Keratinocyte (primary cell): ENCODE data around the gene SLC38A3. TPM values are rescaled to one million over a fixed set of nuclear protein-coding genes. Genes with fewer than 3 reads are reported as not detected.

Experiments used
- DNase-seq: peaks from one replicate; pipeline ENCODE4 v3.0.0-alpha.2; 2011; ENCODE audit warnings: low read depth, missing footprints, low spot score
- FAIRE-seq: peaks from 2 replicates; lab custom pipeline; 2011; peaks lifted over from hg19 to GRCh38; lab: Jason Lieb, UNC
- H2AFZ ChIP-seq: 2 replicates; pipeline ENCODE4 v1.6.0; 2012; ENCODE audit warnings: low read length, control low read depth, inconsistent platforms; ENCODE audit not compliant: control insufficient read depth
- H3K27ac ChIP-seq: 2 replicates; pipeline ENCODE4 v1.5.1; 2011; ENCODE audit warnings: low read length; ENCODE audit not compliant: control insufficient read depth, insufficient read depth
- H3K27me3 ChIP-seq: 3 replicates; pipeline ENCODE4 v1.6.0; 2011; ENCODE audit warnings: low read length; ENCODE audit not compliant: control insufficient read depth, insufficient read depth; ENCODE audit errors: extremely low read depth
- H3K36me3 ChIP-seq, 2 experiments: 2 replicates in 1 of 2; 3 replicates in 1 of 2; pipeline ENCODE4 v1.5.1; 2011; ENCODE audit warnings: low read length in 2 of 2, mild to moderate bottlenecking in 1 of 2; ENCODE audit not compliant: control insufficient read depth in 2 of 2, insufficient read depth in 2 of 2; ENCODE audit errors: extremely low read depth in 1 of 2
- H3K4me1 ChIP-seq: 3 replicates; pipeline ENCODE4 v1.5.1; 2011; ENCODE audit warnings: low read length; ENCODE audit not compliant: control insufficient read depth, insufficient read depth; ENCODE audit errors: extremely low read depth
- H3K4me2 ChIP-seq: 3 replicates; pipeline ENCODE4 v1.6.0; 2011; ENCODE audit warnings: low read depth, low read length; ENCODE audit not compliant: control insufficient read depth, insufficient read depth; ENCODE audit errors: extremely low read depth
- H3K4me3 ChIP-seq, 3 experiments: fragments of 200-600 bp in 1 of 3; sonication (generic) in 1 of 3; 2 replicates in 2 of 3; 3 replicates in 1 of 3; pipeline ENCODE4 v1.5.1; 2011 to 2016; ENCODE audit warnings: low read length in 3 of 3, mild to moderate bottlenecking in 3 of 3, control low read depth in 2 of 3, inconsistent platforms in 1 of 3, low read depth in 1 of 3, mixed read lengths in 1 of 3, mixed run types in 1 of 3, moderate library complexity in 1 of 3; ENCODE audit not compliant: control insufficient read depth in 2 of 3, insufficient read depth in 2 of 3; ENCODE audit errors: extremely low read depth in 1 of 3
- H3K79me2 ChIP-seq: 2 replicates; pipeline ENCODE4 v1.6.0; 2012; ENCODE audit warnings: low read length; ENCODE audit not compliant: control insufficient read depth, insufficient read depth
- H3K9ac ChIP-seq: 3 replicates; pipeline ENCODE4 v1.6.0; 2011; ENCODE audit warnings: low read length; ENCODE audit not compliant: control insufficient read depth, insufficient read depth; ENCODE audit errors: extremely low read depth
- H3K9me1 ChIP-seq: 3 replicates; pipeline ENCODE4 v1.6.0; 2011; ENCODE audit warnings: low read length; ENCODE audit not compliant: control insufficient read depth, insufficient read depth; ENCODE audit errors: extremely low read depth
- H3K9me3 ChIP-seq: 2 replicates; pipeline ENCODE4 v1.5.1; 2012; ENCODE audit warnings: low read depth, low read length; ENCODE audit not compliant: control insufficient read depth
- H4K20me1 ChIP-seq: 3 replicates; pipeline ENCODE4 v1.6.0; 2011; ENCODE audit warnings: low read length; ENCODE audit not compliant: control insufficient read depth, insufficient read depth; ENCODE audit errors: extremely low read depth
- EZH2 ChIP-seq: IDR thresholded peaks from one replicate; pipeline ENCODE4 v1.6.1; 2012; ENCODE audit warnings: inconsistent platforms, mild to moderate bottlenecking, low read length, moderate library complexity
- dilution Hi-C: fragments of 300-500 bp; cut with MboI; formaldehyde crosslinking; loops from one replicate; pipeline ENCODE4 v1.7.0; 2020; ENCODE audit warnings: low sequenced_read_pairs; ENCODE audit not compliant: extremely low pct_ligation_motif_present
- polyA plus RNA-seq, 5 experiments: library from polyadenylated mRNA; depleted of rRNA in 3 of 5; stranded (reverse) in 3 of 5; stranded (forward) in 1 of 5; unstranded in 1 of 5; fragments of >200 nt; gene quantifications; 1 replicate in 1 of 5; 2 replicates in 3 of 5; 3 replicates in 1 of 5; pipeline versions ENCODE4 v1.2.1 to v1.2.3, GENCODE V29; 2011 to 2012; ENCODE audit warnings: missing spikeins in 2 of 5, low read depth in 1 of 5, low replicate concordance in 1 of 5
- TF ChIP-seq, protein P1 (sequence below), 3 experiments: IDR thresholded peaks in 1 of 3; conservative IDR thresholded peaks in 1 of 3; optimal IDR thresholded peaks in 1 of 3; 2 replicates in 2 of 3; 3 replicates in 1 of 3; pipeline versions ENCODE3 to v1.5.1; 2011; ENCODE audit warnings: low read length in 3 of 3, mild to moderate bottlenecking in 3 of 3, moderate library complexity in 2 of 3, control low read depth in 1 of 3, inconsistent platforms in 1 of 3; ENCODE audit not compliant: insufficient read depth in 2 of 3; ENCODE audit errors: extremely low read depth in 1 of 3

SLC38A3 gene
- polyA plus RNA-seq, 1 donor (not counting 4 experiments of a cell fraction or from before 2014, with no cell fraction given): not detected

DNA sequence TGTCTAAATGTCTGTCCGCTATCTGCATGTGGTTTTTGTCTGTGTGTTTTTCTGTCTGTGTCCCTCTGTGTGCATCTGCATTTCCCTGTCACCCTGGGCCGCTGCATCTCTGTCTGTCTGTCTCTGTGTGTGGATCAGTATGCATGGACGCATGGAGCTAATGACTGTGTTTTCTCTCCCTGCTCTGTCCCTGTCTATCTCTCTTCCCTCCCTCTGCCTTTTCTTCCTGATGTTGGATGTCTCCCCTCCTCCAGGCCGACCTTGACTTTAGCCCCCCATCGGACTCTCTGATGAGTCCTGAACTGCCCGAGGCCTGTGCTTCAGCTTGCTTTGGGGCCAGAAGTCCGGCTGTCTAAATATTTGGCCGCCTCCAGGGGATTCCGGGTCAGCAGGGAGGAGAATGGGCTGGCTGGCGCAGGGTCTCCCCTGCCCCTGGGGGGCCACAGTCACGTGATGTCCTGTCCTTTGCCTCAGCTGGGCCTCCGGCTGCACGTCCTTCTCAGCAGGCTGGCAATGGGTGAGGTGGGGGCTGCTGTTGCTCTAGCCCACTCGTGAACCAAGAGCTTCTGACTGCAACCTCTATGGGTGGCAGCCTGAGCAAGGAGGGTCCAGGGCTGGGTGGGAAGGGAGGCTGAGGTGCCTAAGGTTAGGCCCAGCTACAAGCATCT is 3.7 kb downstream of the SLC38A3 start:
- H3K9me1 ChIP-seq: no peaks in the 10 kb centered on the region
- no peak overlapping the region for H3K9ac ChIP-seq
- dilution Hi-C loops: no loop called here
- H4K20me1 ChIP-seq: no peaks in the 10 kb centered on the region
- H3K9me3 ChIP-seq: no peaks in the 10 kb centered on the region
- no peak overlapping the region for H2AFZ ChIP-seq
- peaks cover 9% of the 10 kb centered on the region for H3K4me1 ChIP-seq
- no peaks in the 10 kb centered on the region for H3K79me2 ChIP-seq
- no peak for DNase-seq
- no peak for TF ChIP-seq EZH2
- TF ChIP-seq, protein P1, sequence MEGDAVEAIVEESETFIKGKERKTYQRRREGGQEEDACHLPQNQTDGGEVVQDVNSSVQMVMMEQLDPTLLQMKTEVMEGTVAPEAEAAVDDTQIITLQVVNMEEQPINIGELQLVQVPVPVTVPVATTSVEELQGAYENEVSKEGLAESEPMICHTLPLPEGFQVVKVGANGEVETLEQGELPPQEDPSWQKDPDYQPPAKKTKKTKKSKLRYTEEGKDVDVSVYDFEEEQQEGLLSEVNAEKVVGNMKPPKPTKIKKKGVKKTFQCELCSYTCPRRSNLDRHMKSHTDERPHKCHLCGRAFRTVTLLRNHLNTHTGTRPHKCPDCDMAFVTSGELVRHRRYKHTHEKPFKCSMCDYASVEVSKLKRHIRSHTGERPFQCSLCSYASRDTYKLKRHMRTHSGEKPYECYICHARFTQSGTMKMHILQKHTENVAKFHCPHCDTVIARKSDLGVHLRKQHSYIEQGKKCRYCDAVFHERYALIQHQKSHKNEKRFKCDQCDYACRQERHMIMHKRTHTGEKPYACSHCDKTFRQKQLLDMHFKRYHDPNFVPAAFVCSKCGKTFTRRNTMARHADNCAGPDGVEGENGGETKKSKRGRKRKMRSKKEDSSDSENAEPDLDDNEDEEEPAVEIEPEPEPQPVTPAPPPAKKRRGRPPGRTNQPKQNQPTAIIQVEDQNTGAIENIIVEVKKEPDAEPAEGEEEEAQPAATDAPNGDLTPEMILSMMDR (optimal IDR thresholded peaks at IDR 0.05 in 1 of 3, IDR thresholded peaks at IDR 0.05 in 1 of 3, conservative IDR thresholded peaks at IDR 0.05 in 1 of 3; ENCODE audit: extremely low read depth in 1 of 3, insufficient read depth in 2 of 3, low read length in 3 of 3): no peak
- H3K4me2 ChIP-seq: no peak overlapping the region
- no peak overlapping the region for H3K27ac ChIP-seq
- no peak for FAIRE-seq
- H3K27me3 ChIP-seq: peaks cover 43% of the 10 kb centered on the region
- no peaks in the 10 kb centered on the region for H3K36me3 ChIP-seq
- H3K4me3 ChIP-seq: no peak overlapping the region

- TF ChIP-seq, protein P1 (optimal IDR thresholded peaks at IDR 0.05 in 1 of 3, IDR thresholded peaks at IDR 0.05 in 1 of 3, conservative IDR thresholded peaks at IDR 0.05 in 1 of 3; ENCODE audit: extremely low read depth in 1 of 3, insufficient read depth in 2 of 3, low read length in 3 of 3): no peak
- TF ChIP-seq EZH2: no peak
- H4K20me1 ChIP-seq: no peaks in the 10 kb centered on the region
- no peak overlapping the region for H3K4me3 ChIP-seq
- DNase-seq (no peak), FAIRE-seq (no peak)
- no peaks in the 10 kb centered on the region for H3K9me1 ChIP-seq
- no peaks in the 10 kb centered on the region for H3K79me2 ChIP-seq
- H3K9ac ChIP-seq: no peak overlapping the region
- H3K27ac ChIP-seq: no peak overlapping the region
- H3K9me3 ChIP-seq: no peaks in the 10 kb centered on the region
- peaks cover 32% of the 10 kb centered on the region for H3K27me3 ChIP-seq
- no peak overlapping the region for H3K4me2 ChIP-seq
- dilution Hi-C loops: no loop called here
- no peaks in the 10 kb centered on the region for H3K36me3 ChIP-seq
- H2AFZ ChIP-seq: no peak overlapping the region
- H3K4me1 ChIP-seq: peaks cover 6% of the 10 kb centered on the region
Measured at GRCh38 chr3:50210176-50210509, 5.1 kb downstream of the SLC38A3 start.
